HG03097 (cell line): ENCODE results near the gene MTF2.
"Not testable (repeated sequence)": the region's sequence is repeated elsewhere in the genome, so short reads cannot be mapped to it uniquely, and the experiment has no call there.

Source experiments
- ATAC-seq: cut with Tn5 transposase; IDR thresholded peaks from one replicate; pipeline ENCODE4 v1.9.1; 2021; ENCODE audit not compliant: unreplicated experiment, low FRiP score

MTF2 gene

GRCh38 chr1:93078986-93079654 lies at the start of gene MTF2:
Gene MTF2 (plus strand): TSS chr1:93079283. CDS start chr1:93079527, 244 bp downstream.
- peak; percentile 82 for ATAC-seq

GRCh38 chr1:93029317-93029716 lies 49.8 kb upstream of the MTF2 start:
- no peak for ATAC-seq

- not testable (repeated sequence) for ATAC-seq
These were observed 48.9 kb upstream of the MTF2 start for GRCh38 chr1:93030191-93030590.

GRCh38 chr1:93031711-93032110 lies 47.4 kb upstream of the MTF2 start:
- ATAC-seq: no peak

- no peak for ATAC-seq
These were observed 46.1 kb upstream of the MTF2 start for GRCh38 chr1:93033029-93033428.

GRCh38 chr1:93033785-93034184 lies 45.3 kb upstream of the MTF2 start:
- peak; percentile 85 for ATAC-seq

- ATAC-seq: no peak
These were observed 44.7 kb upstream of the MTF2 start for GRCh38 chr1:93034397-93034796.

GRCh38 chr1:93036672-93037071 lies 42.4 kb upstream of the MTF2 start:
- no peak for ATAC-seq

- peak; percentile 84 for ATAC-seq
These were observed 36.7 kb upstream of the MTF2 start for GRCh38 chr1:93042187-93043056.

GRCh38 chr1:93043057-93043557 lies 36.0 kb upstream of the MTF2 start:
- ATAC-seq: no peak

- no peak for ATAC-seq
These were observed 31.5 kb upstream of the MTF2 start for GRCh38 chr1:93047618-93048017.

- no peak for ATAC-seq
These were observed 27.1 kb upstream of the MTF2 start for GRCh38 chr1:93051961-93052360.

- ATAC-seq: no peak
These were observed 22.9 kb upstream of the MTF2 start for GRCh38 chr1:93056214-93056613.

- no peak for ATAC-seq
These were observed 22.4 kb upstream of the MTF2 start for GRCh38 chr1:93056649-93057048.

- ATAC-seq: no peak
These were observed 16.9 kb upstream of the MTF2 start for GRCh38 chr1:93061895-93062792.

GRCh38 chr1:93076268-93076667 lies 2.8 kb upstream of the MTF2 start:
- ATAC-seq: no peak

- no peak for ATAC-seq
These were observed 880 bp upstream of the MTF2 start for GRCh38 chr1:93078203-93078602.

- no peak for ATAC-seq
These were observed 471 bp upstream of the MTF2 start for GRCh38 chr1:93078638-93078985.

- ATAC-seq: no peak
These were observed 630 bp downstream of the MTF2 start for GRCh38 chr1:93079685-93080141.

- ATAC-seq: peak; percentile 62
These were observed 1.2 kb downstream of the MTF2 start for GRCh38 chr1:93080179-93080823.
